HG02943 (cell line): ENCODE results near the gene ING1.
"Not testable (repeated sequence)": the region's sequence is repeated elsewhere in the genome, so short reads cannot be mapped to it uniquely, and the experiment has no call there.

Experiments
- ATAC-seq: cut with Tn5 transposase; IDR thresholded peaks from one replicate; pipeline ENCODE4 v1.9.1; 2021; ENCODE audit warnings: mild to moderate bottlenecking, low read depth, moderate library complexity; ENCODE audit not compliant: unreplicated experiment

The ING1 gene

GRCh38 chr13:110689711-110690110, 23.8 kb upstream of the ING1 start:
- ATAC-seq = no peak

GRCh38 chr13:110690516-110690915, 23.0 kb upstream of the ING1 start:
- no peak for ATAC-seq

GRCh38 chr13:110695774-110696173, 17.7 kb upstream of the ING1 start:
- ATAC-seq = not testable (repeated sequence)

GRCh38 chr13:110696776-110697175, 16.7 kb upstream of the ING1 start:
- ATAC-seq = no peak

GRCh38 chr13:110697842-110698241, 15.7 kb upstream of the ING1 start:
- no peak for ATAC-seq

GRCh38 chr13:110698689-110699088, 14.8 kb upstream of the ING1 start:
- ATAC-seq = no peak

- no peak for ATAC-seq
Observed at GRCh38 chr13:110699148-110700145, 14.1 kb upstream of the ING1 start.

- ATAC-seq = no peak
Observed at GRCh38 chr13:110700186-110700585, 13.3 kb upstream of the ING1 start.

- ATAC-seq = no peak
Observed at GRCh38 chr13:110700641-110701040, 12.9 kb upstream of the ING1 start.

GRCh38 chr13:110701061-110701460, 12.4 kb upstream of the ING1 start:
- ATAC-seq = not testable (repeated sequence)

GRCh38 chr13:110702089-110702488, 11.4 kb upstream of the ING1 start:
- no peak for ATAC-seq

GRCh38 chr13:110702591-110703526, 10.6 kb upstream of the ING1 start:
- no peak for ATAC-seq

- no peak for ATAC-seq
Observed at GRCh38 chr13:110705356-110705825, 8.1 kb upstream of the ING1 start.

- peak; percentile 91 for ATAC-seq
Observed at GRCh38 chr13:110705826-110706569, 7.5 kb upstream of the ING1 start, which contains the start of gene CARS2. Gene CARS2, minus strand, starts transcription at chr13:110706116. Its CDS starts 23 bp downstream, at chr13:110706093.

GRCh38 chr13:110706570-110707372, 6.7 kb upstream of the ING1 start:
- ATAC-seq = no peak

- ATAC-seq = peak; percentile 25
Observed at GRCh38 chr13:110712081-110712848, 1.2 kb upstream of the ING1 start.

- ATAC-seq = peak; percentile 51
Observed at GRCh38 chr13:110712849-110713641, 455 bp upstream of the ING1 start.
